Endodermal cell (in vitro differentiated cells): ENCODE results near the gene CASP9. TPM values are rescaled to one million over a fixed set of nuclear protein-coding genes. Genes with fewer than 3 reads are reported as not detected.

ENCODE experiments used
- DNase-seq: peaks from one replicate; pipeline ENCODE4 v3.0.0-alpha.2; 2017
- H3K27ac ChIP-seq: 2 replicates; pipeline ENCODE4 v1.5.1; 2013; ENCODE audit warnings: mild to moderate bottlenecking, low read depth, low read length, moderate library complexity
- H3K27me3 ChIP-seq: 2 replicates; pipeline ENCODE4 v1.6.1; 2013; ENCODE audit warnings: mild to moderate bottlenecking, low read length, moderate library complexity; ENCODE audit not compliant: insufficient read depth, control insufficient read depth, poor library complexity, severe bottlenecking
- H3K36me3 ChIP-seq: 2 replicates; pipeline ENCODE4 v1.7.0; 2013; ENCODE audit warnings: mild to moderate bottlenecking, low read length, moderate library complexity; ENCODE audit not compliant: control insufficient read depth, insufficient read depth
- H3K4me1 ChIP-seq: one replicate; pipeline ENCODE4 v1.7.0; 2013; ENCODE audit warnings: low read length; ENCODE audit not compliant: control insufficient read depth, insufficient read depth
- H3K4me3 ChIP-seq: 2 replicates; pipeline ENCODE4 v1.5.1; 2013; ENCODE audit warnings: mild to moderate bottlenecking, low read length, moderate library complexity
- H3K9ac ChIP-seq: 2 replicates; pipeline ENCODE4 v1.6.1; 2013; ENCODE audit warnings: mild to moderate bottlenecking, low read length, moderate library complexity; ENCODE audit not compliant: poor library complexity, severe bottlenecking; ENCODE audit errors: extremely low read depth
- H3K9me3 ChIP-seq: 2 replicates; pipeline ENCODE4 v1.6.1; 2013; ENCODE audit warnings: mild to moderate bottlenecking, low read length, moderate library complexity; ENCODE audit not compliant: control insufficient read depth
- H3K27ac Mint-ChIP-seq: 2 replicates; pipeline ENCODE4 v1.8.0; 2020; ENCODE audit warnings: mixed read lengths
- H3K27me3 Mint-ChIP-seq: 2 replicates; pipeline ENCODE4 v1.8.0; 2021; ENCODE audit warnings: mild to moderate bottlenecking, mixed read lengths; ENCODE audit not compliant: insufficient read depth
- H3K36me3 Mint-ChIP-seq: 2 replicates; pipeline ENCODE4 v1.8.0; 2020; ENCODE audit warnings: low read depth, mixed read lengths
- H3K4me1 Mint-ChIP-seq: 2 replicates; pipeline ENCODE4 v1.8.0; 2020; ENCODE audit warnings: mixed read lengths
- H3K4me3 Mint-ChIP-seq: 2 replicates; pipeline ENCODE4 v1.8.0; 2020; ENCODE audit warnings: mild to moderate bottlenecking, moderate library complexity, mixed read lengths
- H3K9me3 Mint-ChIP-seq: 2 replicates; pipeline ENCODE4 v1.8.0; 2020; ENCODE audit warnings: mild to moderate bottlenecking, mixed read lengths
- CTCF ChIP-seq: fragments of 200-600 bp; sonication (generic); conservative IDR thresholded peaks from 2 replicates; pipeline ENCODE4 v1.5.0; 2021; ENCODE audit warnings: antibody characterized with exemption, mild to moderate bottlenecking
- WGBS, 2 experiments: methylation state at CpG; one replicate each; pipeline versions ENCODE4 v1.1.5 to v1.1.7; 2013; ENCODE audit warnings: missing lambda C conversion rate in 2 of 2, mixed read lengths in 1 of 2; ENCODE audit not compliant: insufficient coverage in 1 of 2, insufficient read length in 1 of 2; 5-methylcytosine and 5-hydroxymethylcytosine counted together
- total RNA-seq, 2 donors: library from RNA; stranded (reverse); fragmentation: NEBNext Ultra II Directional in 1 of 2; extraction: Animal tissue kit (Norgen Biotek cat#: 25700) in 1 of 2; gene quantifications; 2 replicates in 1 of 2; 3 replicates in 1 of 2; pipeline ENCODE4 v1.2.1, GENCODE V29; 2021

Gene CASP9
- total RNA-seq, 2 donors from 2014 or later: 15.5 to 16.1 TPM

- no peaks in the 10 kb centered on the region for H3K27me3 Mint-ChIP-seq
These were observed 81.9 kb downstream of the CASP9 start for GRCh38 chr1:15442119-15442518.

More at GRCh38 chr1:15442119-15442518, 81.9 kb downstream of the CASP9 start:
- H3K9me3 ChIP-seq: no peaks in the 10 kb centered on the region
- H3K4me1 Mint-ChIP-seq: no peaks in the 10 kb centered on the region
- H3K36me3 ChIP-seq: no peaks in the 10 kb centered on the region
- 90 to 97% methylated on average over 6 to 8 of the region's 8 CpGs for WGBS, 2 experiments
- no peak overlapping the region for H3K4me3 Mint-ChIP-seq
- H3K9ac ChIP-seq: no peak overlapping the region
- no peaks in the 10 kb centered on the region for H3K4me1 ChIP-seq
- no peaks in the 10 kb centered on the region for H3K27me3 ChIP-seq
- no peak for DNase-seq
- H3K9me3 Mint-ChIP-seq: no peaks in the 10 kb centered on the region
- no peak for TF ChIP-seq CTCF
- no peak overlapping the region for H3K4me3 ChIP-seq
- no peaks in the 10 kb centered on the region for H3K36me3 Mint-ChIP-seq
- H3K27ac ChIP-seq: no peak overlapping the region
- H3K27ac Mint-ChIP-seq: no peak overlapping the region

Other genes starting within 250 kb of the CASP9 start
- 10 to 100 TPM; 36.7 to 47.6 TPM for gene EFHD2, start 114.3 kb downstream of the CASP9 start, total RNA-seq
- gene CTRC, start 85.8 kb downstream of the CASP9 start, total RNA-seq: not detected
- not detected for gene CELA2A, start 67.5 kb downstream of the CASP9 start, total RNA-seq
- gene CELA2B, start 48.1 kb downstream of the CASP9 start, total RNA-seq: not detected
- gene DNAJC16, start 2.6 kb upstream of the CASP9 start, total RNA-seq: 10 to 100 TPM; 23.1 to 31.6 TPM
- gene AGMAT, start 60.8 kb upstream of the CASP9 start, total RNA-seq: 1 to 10 TPM; 3.8 to 4.4 TPM
- 10 to 100 TPM; 36.0 to 37.6 TPM for gene DDI2, start 93.2 kb upstream of the CASP9 start, total RNA-seq
- gene PLEKHM2, start 160.1 kb upstream of the CASP9 start, total RNA-seq: 10 to 100 TPM; 46.9 to 50.4 TPM
- gene SLC25A34, start 212.0 kb upstream of the CASP9 start, total RNA-seq: 1 to 10 TPM; 1.8 to 3.5 TPM
- 1 to 10 TPM in 1 of 2 donors, under 1 TPM in 1; 0.46 to 3.2 TPM for gene TMEM82, start 218.3 kb upstream of the CASP9 start, total RNA-seq
- gene FBLIM1, start 234.6 kb upstream of the CASP9 start, total RNA-seq: 10 to 100 TPM; 58.4 to 60.6 TPM